Skeletal muscle cell (primary cell): ENCODE results near the gene WWOX.

Source experiments
- DNase-seq: peaks from one replicate; pipeline ENCODE4 v3.0.0-alpha.2; 2010; ENCODE audit warnings: low read depth
- H3K4me3 ChIP-seq: 2 replicates; pipeline ENCODE4 v1.5.1; 2011; ENCODE audit warnings: low read depth, mild to moderate bottlenecking, control low read depth, low read length, moderate library complexity

WWOX gene

DNA sequence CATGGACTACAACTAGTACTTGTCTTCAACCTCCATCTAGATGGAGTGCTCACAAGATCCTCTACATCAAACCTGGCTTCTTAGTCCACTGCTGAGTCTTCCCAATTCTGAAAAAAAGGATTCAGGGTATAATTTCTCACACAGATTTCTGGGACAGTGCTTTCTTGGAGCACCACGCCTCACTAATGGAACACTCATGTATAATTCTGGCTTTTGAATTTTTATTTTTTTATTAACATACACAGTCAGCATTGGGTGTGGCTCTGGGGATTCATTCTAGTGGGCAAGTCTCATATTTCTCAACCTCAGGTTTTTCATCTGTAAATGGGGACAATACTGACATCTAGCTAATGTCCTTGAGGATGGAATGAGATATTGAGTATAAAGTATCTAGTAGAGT lies 696.0 kb downstream of the WWOX start:
- no peak overlapping the region for H3K4me3 ChIP-seq
- no peak for DNase-seq

DNA sequence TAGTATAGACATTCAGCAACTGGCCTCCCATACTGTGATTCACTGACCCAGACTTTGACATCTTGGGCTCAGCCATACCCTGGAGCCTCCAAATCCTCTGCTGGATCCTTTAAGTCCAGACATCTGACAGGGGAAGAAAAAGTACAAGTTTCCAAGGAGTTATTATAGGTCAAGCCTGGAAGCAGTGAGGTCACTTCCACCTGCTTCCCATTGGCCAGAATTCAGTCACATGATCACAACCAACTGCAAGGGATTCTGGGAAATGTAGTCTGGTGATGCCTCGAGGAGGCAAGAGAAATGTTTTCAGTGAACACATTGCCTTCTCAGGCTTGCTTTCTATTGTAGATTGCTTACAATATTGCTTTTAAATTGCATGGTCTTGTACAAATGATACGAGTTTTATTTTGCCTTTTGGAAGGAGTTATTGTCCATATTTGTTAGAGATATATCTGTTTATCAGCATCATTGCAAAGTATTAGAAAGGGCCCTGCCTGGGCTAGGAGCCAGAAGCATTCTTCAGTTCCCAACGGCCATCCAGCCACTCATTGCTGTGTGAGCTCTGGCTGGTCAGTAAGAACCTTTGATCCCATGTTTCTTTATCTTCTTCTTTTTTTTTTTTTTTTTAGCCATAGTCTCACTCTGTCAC lies 696.9 kb downstream of the WWOX start:
- no peak overlapping the region for H3K4me3 ChIP-seq
- DNase-seq: no peak

DNA sequence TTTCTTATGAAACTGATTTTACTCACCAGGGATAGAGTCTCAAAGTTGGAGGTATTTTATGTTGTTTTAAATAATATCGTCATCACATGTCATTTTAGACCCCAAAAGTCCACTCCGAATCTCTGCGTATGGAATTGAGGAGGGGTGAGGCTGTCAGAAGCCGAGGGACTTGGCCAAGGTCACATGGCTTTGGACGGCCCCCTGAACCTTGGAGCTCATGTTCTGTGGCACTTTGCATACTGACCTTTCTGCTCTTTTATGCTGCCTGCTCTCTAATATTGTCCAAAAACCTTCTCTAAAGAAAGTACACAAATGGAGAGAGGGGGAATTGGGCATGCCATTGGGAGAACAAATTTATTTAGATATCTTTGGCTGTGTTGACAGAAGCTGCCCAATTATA lies 700.0 kb downstream of the WWOX start:
- no peak overlapping the region for H3K4me3 ChIP-seq
- no peak for DNase-seq

DNA sequence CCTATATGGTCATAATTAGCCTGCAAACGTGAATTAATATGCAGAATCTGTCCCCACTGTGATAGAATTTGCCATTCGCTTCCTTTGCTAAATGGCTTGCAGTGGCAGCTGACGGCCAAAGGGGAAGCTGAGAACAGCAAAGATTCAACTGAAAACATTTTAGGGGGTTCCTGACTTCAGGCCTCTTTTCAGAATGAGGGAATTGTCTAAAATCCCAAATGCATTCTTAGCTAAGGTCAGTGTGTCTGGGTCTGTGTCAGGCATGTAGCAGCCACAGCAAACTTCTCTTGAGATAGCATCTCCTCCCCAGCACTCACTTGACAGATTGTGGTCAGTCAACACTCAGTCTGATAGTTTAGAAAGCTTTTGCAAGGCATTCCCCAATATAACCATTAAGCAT lies 701.1 kb downstream of the WWOX start:
- H3K4me3 ChIP-seq: no peak overlapping the region
- no peak for DNase-seq

DNA sequence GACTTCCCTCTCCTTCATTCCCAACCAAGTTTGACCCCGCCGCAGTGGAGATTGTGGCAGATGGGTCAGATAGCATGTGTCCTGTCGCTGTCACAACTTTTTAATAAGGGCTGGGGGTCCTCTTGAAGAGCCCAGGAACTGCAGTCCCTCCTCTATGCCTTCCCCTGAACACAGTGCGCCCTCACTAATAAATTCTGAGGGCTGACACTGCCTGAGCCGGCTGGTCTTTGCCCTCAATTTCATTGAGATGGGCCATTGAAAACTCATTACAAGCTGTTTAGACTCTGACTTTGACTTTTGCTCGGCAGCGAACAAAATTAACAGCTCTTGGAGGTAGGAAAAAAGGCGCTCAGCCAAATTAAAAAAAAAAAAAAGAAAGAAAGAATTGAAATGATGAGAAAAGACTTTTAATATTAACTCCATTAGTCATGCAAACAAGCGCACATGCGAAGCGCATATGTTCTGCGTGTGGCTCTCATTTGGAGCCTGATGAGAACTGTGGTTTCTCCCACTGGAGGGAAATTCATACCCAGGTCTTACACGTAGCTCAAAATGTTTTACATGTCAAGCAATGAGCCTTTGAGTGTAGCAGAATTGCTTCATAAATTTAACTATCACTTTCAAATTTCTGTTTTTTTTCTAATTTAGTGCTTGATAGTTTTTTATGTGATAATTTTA lies 704.7 kb downstream of the WWOX start:
- DNase-seq: no peak
- H3K4me3 ChIP-seq: no peak overlapping the region

DNA sequence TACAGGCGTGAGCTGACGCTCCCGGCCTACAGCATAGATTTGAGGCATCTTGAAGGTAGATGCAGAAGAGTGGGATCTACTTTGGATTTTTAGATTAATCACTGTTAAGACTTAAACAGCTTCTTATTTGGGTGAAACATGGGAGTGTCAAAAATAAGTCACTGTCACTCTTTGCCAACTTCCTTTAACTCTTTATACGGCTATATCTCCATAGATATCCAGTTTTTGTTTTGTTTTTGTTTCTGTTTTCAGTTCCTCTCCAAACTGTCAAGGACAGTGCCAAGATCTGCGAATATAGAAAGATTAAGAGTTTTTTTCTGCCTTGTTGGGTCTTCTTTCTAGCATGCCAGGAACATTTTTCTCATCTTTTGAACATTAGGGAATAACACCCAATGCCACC lies 706.1 kb downstream of the WWOX start:
- no peak for DNase-seq
- no peak overlapping the region for H3K4me3 ChIP-seq

DNA sequence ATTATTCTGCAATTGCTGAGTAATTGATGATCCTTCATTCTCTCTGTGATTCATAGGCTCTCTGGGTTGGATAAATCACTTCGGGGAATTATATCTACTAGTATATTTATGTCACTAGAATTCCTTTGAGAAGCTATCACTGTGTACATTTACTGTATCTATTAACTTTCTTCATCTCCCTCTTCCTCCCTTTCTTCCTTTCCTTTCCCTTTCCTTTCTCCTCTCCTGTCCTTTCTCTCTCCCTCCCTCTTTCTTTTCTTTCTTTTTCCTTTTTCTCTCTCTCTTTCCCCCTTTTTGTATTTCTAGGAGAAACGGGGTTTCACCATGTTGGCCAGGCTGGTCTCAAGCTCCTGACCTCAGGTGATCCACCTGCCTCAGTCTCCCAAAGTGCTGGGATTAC lies 711.8 kb downstream of the WWOX start:
- no peak for DNase-seq
- no peak overlapping the region for H3K4me3 ChIP-seq

DNA sequence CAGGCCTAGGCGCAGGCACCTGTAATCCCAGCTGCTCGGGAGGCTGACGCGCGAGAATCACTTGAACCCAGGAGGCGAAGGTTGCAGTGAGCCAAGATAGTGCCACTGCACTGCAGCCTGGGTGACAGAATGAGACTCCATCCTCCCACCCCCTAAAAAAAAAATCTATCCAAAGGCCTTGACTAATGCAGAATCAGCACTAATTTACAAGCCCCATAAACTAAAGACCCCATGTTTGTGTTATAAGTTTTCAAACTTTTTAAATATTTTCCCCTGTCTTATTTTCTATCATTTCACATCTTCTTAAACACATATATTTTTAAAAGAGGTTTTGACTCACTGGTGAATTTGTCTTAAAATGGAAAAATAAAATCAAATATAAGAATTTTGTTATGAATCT lies 713.1 kb downstream of the WWOX start:
- DNase-seq: no peak
- no peak overlapping the region for H3K4me3 ChIP-seq

DNA sequence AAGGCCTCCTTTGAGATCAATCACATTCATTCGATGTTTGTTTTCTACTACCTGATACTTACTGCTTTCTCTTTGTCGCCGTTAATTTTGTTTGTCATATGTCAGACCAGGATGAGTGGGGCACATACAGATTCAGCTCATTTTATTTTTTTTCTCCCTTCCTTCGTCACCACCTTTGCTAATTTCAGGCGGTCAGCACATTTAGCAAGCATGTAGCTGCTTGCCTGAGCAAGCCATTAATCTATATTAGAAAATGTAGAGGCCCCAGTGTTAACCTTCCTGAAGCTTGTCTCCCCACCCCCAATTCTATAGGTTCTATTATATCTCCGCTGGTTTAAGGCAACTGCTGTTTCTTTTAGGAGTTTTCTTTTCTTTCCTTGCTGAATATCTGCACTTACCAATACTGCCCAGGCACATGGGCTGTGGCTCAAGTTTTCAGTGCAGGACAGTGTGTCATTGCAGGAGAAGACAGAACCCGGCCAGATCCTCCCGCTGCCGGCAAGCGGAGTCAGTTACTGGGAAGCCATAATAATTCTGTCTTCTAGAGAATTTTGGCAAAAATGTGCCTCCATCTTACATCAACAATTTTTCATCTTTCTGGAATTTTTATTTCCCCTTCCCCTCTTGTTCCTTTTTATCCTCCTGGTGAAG lies 714.3 kb downstream of the WWOX start:
- H3K4me3 ChIP-seq: no peak overlapping the region
- no peak for DNase-seq

DNA sequence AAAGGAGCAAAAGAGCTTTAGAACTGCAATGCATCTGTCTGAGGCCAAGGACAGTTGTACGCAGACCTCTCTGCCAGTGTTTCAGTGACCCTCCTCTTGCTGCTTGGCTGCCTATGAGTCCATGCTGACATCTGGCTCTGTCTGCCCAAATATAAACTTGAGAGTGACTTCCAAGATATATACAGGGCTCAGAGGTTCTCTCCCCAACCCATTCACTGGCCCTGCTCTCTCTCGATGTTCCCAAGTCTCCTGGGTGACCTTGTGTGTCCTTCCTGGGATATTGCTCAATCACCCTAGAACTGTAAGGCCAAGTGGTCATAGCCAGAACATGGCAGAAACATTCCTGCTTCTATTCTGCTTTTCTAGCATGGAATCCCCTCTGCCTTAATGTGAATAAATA lies 716.3 kb downstream of the WWOX start:
- H3K4me3 ChIP-seq: no peak overlapping the region
- DNase-seq: no peak

DNA sequence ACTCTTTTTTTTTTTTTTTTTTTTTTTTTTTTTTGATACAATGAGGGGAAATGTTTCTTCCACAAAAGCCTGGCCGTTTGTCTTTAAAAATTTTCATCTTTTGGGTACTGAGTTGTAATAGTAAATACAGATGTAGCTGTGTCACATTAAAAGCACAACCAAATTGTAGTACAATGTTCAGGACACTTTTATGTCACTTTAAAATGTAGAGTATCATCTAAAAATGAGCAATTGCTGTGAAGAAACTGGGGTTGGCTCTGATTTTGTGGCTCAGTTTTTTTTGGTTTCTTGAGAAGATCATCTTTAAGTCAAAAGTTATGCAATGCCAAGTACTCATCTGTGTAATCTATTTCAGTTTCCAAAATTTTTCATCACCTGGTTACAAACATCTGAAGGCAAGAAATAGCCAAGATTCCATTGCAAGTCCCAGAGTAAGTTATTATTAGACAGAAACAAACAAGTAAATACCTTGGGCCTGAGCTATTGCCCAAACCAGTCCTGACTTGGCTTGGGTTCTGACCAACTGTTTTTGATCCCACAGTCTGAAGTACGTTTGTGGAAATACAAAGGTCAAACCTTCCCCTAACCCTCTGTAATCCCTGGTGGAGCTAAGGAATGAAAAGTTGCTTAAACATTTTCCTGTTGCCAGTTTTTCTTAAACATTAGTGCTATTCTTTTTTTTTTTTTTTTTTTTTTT lies 717.2 kb downstream of the WWOX start:
- DNase-seq: no peak
- H3K4me3 ChIP-seq: no peak overlapping the region

DNA sequence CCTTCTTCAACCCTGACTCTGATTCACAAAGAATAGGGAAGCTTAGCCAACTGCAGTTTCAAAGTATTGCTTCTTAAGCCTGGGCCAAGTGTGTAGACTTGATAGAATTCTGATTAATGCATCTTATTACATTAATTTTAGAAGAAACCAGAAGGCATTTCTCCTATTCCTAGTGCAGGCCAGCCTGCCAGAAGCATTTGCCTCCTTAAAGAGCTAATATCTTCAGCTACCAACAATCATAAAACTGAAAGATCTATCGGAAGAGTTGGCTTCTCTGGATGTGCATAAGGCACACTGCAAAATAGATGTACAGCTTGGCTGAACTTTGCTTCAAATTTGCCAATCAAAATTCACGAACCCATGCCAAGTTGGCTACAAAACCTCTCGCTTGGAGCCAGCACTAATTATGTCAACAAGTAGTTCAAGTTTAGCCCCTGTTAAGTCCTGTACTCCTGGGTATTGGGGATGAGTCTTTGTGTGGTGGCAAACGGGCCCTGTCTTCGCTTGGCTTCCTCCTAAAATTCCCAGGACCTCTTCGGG lies 717.8 kb downstream of the WWOX start:
- no peak overlapping the region for H3K4me3 ChIP-seq

DNA sequence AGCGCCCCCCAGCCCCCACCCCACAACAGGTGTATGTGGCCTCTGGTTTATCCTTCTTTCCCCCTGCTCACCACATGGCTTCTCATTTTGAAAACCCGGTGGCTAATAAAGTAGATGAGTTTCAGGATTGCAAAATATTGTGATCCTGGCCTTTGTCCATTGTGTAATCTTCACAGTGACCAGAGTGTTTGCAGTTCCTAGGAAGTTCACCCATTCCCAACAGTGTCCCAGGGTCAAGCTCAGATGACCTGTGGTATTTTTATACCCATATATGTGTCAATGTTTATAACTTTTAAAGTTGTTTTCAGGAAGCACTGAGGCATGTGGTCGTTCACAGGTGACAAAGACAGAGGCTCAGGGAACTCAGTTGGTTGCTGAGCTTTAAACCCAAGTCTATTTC lies 721.9 kb downstream of the WWOX start:
- no peak overlapping the region for H3K4me3 ChIP-seq
- no peak for DNase-seq

More for the DNA sequence above, 717.8 kb downstream of the WWOX start:
- DNase-seq: no peak

DNA sequence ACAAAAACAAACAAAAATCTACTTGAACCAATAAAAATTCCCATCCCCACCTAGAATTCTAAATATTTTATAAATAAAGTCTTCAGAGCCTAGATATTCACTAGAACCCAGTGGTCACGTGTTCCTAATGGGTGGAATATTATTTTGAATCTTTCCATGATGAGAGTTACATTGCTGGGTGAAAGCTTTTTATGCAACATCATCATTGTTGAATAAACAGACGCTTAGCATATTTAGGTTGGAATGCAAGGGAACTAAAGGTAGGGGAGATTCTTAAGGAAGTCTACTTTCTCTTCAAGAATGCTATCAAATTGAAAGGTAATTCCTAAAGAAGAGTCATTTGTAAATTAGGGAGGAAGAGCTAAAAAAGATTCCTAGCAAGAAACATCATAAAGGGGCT lies 723.1 kb downstream of the WWOX start:
- no peak for DNase-seq
- no peak overlapping the region for H3K4me3 ChIP-seq

DNA sequence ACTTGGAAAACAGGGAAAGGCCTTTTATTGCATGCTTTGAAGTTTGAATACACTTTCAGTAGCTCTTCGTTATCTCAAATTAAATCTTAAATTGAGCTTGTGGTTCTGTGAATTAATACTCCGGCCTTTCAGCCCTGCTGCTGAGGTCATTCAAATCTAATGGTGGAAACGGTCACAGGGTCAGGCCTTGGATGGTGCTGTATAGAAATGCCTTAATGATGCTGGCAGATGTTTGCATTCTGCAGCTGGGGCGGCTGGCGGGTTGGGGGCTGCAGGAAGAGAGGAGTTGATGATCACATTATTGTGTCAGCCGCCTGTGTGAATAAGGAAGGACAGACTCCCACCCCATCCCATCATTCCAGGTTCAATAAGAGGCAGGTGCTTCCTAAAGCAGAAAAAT lies 723.6 kb downstream of the WWOX start:
- no peak for DNase-seq
- no peak overlapping the region for H3K4me3 ChIP-seq

DNA sequence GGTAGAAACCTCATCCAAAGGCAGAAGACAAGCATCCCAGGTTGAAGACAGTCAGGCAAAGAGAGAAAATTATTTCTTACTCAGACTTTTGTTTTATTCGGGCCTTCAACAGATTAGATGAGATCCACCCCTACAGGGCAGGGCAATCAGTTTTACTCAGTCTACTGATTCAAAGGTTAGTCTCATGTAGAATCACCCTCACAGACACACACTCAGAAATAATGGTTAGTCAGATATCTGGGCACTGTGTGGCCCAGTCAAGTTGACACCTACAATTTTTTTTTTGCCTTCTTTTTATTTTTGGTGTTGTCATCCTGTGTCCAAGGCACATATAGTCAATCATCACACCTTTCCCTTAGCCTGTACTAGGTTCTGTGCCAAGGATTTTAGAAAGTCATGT lies 729.8 kb downstream of the WWOX start:
- H3K4me3 ChIP-seq: no peak overlapping the region
- DNase-seq: no peak

DNA sequence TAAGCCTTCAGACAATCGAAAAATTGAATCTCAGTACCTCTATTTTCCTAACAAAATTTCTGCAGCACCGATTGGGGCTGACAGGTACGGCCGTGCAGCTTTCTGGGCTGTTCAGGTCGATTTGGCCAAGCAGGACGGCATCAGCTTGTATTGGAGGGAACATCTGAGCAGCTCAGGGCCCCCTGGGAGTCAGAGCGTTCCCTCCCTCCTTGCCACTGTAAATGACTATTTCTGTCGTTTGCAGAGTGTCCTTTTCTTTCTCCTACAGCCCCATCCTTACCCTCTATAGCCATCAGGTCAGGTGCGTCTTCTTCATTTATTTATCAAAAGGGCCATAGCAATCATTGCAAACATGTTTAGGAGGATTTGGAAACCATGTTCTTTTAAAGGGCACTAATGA lies 731.1 kb downstream of the WWOX start:
- no peak overlapping the region for H3K4me3 ChIP-seq
- no peak for DNase-seq

DNA sequence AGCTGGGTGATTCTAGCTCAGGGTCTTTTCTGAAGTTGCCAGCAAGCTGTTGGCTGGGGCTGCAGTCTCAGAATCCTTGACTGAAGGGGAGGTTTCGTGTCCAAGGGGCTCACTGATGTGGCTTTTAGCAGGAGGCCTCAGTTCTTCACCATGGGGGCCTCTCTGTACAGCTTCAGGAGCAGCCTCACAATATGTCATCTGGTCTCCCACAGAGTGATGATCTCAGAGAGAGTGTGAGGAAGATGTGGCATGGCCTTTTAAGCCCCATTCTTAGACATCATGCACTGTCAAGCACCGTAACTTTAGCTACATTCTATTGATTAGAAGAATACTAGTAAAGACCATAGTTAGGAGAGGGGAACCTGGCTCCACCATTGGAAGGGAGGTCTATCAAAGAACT lies 732.6 kb downstream of the WWOX start:
- DNase-seq: no peak

DNA sequence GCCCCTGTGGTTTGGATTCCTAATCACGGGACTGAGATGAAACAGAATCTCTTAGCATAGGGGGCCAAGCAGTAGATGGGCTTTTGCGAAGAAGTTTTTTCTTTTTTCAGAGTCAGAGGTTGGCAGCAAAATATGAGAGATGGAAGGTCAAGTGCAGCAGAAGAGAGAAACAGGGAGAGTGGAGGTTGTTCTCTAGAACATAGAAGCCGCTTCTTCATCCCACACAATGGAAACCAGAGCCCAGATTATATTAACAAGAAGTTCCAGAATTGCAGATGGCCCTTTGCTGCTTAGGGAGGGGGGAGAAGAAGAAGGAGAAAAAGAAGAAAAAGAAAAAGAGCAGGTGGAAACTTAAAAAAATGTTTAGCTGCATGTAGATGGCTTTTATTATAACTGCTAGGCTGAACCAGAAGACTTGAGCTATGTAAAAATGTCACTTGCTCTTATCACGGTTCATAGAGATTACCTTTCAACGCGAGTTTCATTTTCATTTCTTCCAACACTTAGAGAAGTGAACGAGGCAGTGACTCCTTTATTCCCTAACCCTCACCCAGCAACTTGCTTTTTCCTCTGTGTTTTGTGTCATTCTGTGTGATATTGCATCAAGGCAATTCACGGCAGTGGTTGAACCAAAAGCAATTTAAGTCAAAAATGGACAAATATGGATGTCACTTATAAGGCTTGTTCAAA lies 737.5 kb downstream of the WWOX start:
- H3K4me3 ChIP-seq: no peak overlapping the region
- DNase-seq: no peak

More for the DNA sequence above, 732.6 kb downstream of the WWOX start:
- H3K4me3 ChIP-seq: no peak overlapping the region

DNA sequence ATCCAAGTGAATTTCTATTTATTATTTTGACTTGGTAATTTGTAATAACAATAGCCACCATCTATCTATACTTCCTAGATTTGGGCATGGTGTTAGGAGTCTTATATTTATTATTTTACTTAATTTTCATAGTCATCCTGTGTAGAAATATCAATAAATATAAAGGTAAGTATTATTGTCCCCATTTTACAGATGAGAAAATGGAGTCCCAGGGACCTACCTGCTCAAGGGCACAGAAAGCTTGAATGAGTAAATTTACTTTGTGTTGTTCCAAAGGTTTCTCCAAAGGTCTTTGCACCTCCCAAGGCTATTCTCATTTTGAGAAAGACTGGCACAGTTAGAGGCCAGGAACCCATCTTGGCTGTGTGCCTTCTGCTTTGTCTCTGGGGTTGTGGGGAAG lies 738.3 kb downstream of the WWOX start:
- H3K4me3 ChIP-seq: no peak overlapping the region

More for the DNA sequence above, 738.3 kb downstream of the WWOX start:
- no peak for DNase-seq
